Breast epithelium (tissue), 4 donors: ENCODE results near the gene EPPIN. TPM values are rescaled to one million over a fixed set of nuclear protein-coding genes. Genes with fewer than 3 reads are reported as not detected.

Experiments
- DNase-seq, 2 donors: peaks; one replicate each; pipeline ENCODE4 v3.0.0-alpha.2; 2019; ENCODE audit warnings: low spot score in 2 of 2
- H3K27ac ChIP-seq, 2 donors: fragments of 200-600 bp; sonication (generic) in 1 of 2; one replicate each; pipeline ENCODE4 v1.5.1; 2016 to 2019; ENCODE audit warnings: mild to moderate bottlenecking in 1 of 2
- H3K27me3 ChIP-seq, 2 donors: fragments of 200-600 bp; sonication (generic) in 1 of 2; one replicate each; pipeline versions ENCODE4 v1.5.1 to v1.6.0; 2017 to 2019; ENCODE audit warnings: control low read depth in 1 of 2, mild to moderate bottlenecking in 1 of 2
- H3K36me3 ChIP-seq: fragments of 200-600 bp; one replicate; pipeline ENCODE4 v1.5.1; 2019
- H3K4me1 ChIP-seq, 2 donors: fragments of 200-600 bp; sonication (generic); one replicate each; pipeline ENCODE4 v1.5.1; 2016 to 2019; ENCODE audit warnings: control low read depth in 1 of 2
- H3K4me3 ChIP-seq, 3 donors: fragments of 200-600 bp; sonication (generic); 1 replicate in 2 of 3; 2 replicates in 1 of 3; pipeline ENCODE4 v1.5.1; 2016 to 2019; ENCODE audit warnings: mild to moderate bottlenecking in 3 of 3, moderate library complexity in 2 of 3
- H3K9me3 ChIP-seq, 2 donors: fragments of 200-600 bp; sonication (generic) in 1 of 2; one replicate each; pipeline ENCODE4 v1.5.1; 2016 to 2019; ENCODE audit warnings: control low read depth in 1 of 2
- CTCF ChIP-seq, 3 donors: fragments of 450-650 bp; IDR thresholded peaks; one replicate each; pipeline ENCODE4 v1.5.1; 2016 to 2017; ENCODE audit warnings: antibody characterized with exemption in 3 of 3, mild to moderate bottlenecking in 3 of 3, moderate library complexity in 3 of 3
- POLR2A ChIP-seq: fragments of 450-650 bp; IDR thresholded peaks from one replicate; pipeline ENCODE4 v1.6.1; 2016; ENCODE audit warnings: antibody characterized with exemption, mild to moderate bottlenecking, moderate library complexity
- POLR2AphosphoS5 ChIP-seq, 3 donors: sonication (generic); formaldehyde crosslinking; IDR thresholded peaks; one replicate each; pipeline ENCODE4 v1.6.1; 2017; ENCODE audit warnings: antibody characterized with exemption in 3 of 3
- intact Hi-C: fragments of 100-400 bp; cut with DNase I; formaldehyde crosslinking; loops from one replicate; pipeline ENCODE4 v1.15.1; 2023; ENCODE audit warnings: low total_unique reads
- total RNA-seq, 3 donors: library from RNA; depleted of rRNA; stranded (reverse); fragments of >200 nt; gene quantifications; one replicate each; pipeline ENCODE4 v1.1.0, GENCODE V29; 2016

Gene EPPIN
- total RNA-seq, 3 donors from 2014 or later, result not detected

GRCh38 chr20:45539382-45539781, 7.8 kb downstream of the EPPIN start, which contains the start of gene WFDC6:
Gene WFDC6, minus strand, starts transcription at chr20:45539482. Its CDS starts 75 bp downstream, at chr20:45539407.
- Histone ChIP-seq H3K27me3 (peaks cover 0 to 6% of the 10 kb centered on the region in 2 donors), H3K9me3 (no peaks in the 10 kb centered on the region), H3K27ac (no peak within 1 kb of the TSS), H3K4me1 (no peaks in the 10 kb centered on the region), H3K4me3 (no peak within 1 kb of the TSS), H3K36me3 (no peaks in the 10 kb centered on the region)
- DNase-seq, result no peak
- no peak for TF ChIP-seq POLR2A
- TF ChIP-seq CTCF (IDR thresholded peaks at IDR 0.05), result no peak
- no peak for TF ChIP-seq POLR2AphosphoS5 (IDR thresholded peaks at IDR 0.05)
- intact Hi-C loops, result no loop called here

GRCh38 chr20:45538209-45538799, 8.9 kb downstream of the EPPIN start:
- Histone ChIP-seq H3K9me3 (no peaks in the 10 kb centered on the region), H3K4me3 (no peak overlapping the region), H3K27ac (no peak overlapping the region), H3K27me3 (peaks cover 0 to 6% of the 10 kb centered on the region in 2 donors), H3K4me1 (no peaks in the 10 kb centered on the region), H3K36me3 (no peaks in the 10 kb centered on the region)
- intact Hi-C loops, result no loop called here
- TF ChIP-seq POLR2AphosphoS5 (IDR thresholded peaks at IDR 0.05) (no peak), CTCF (IDR thresholded peaks at IDR 0.05) (no peak), POLR2A (no peak)
- DNase-seq, result no peak

GRCh38 chr20:45527294-45527693, 19.9 kb downstream of the EPPIN start:
- no peak for DNase-seq
- H3K9me3 ChIP-seq, result no peaks in the 10 kb centered on the region
- H3K27me3 ChIP-seq, result no peaks in the 10 kb centered on the region
- no peaks in the 10 kb centered on the region for H3K4me1 ChIP-seq
- intact Hi-C loops, result no loop called here
- TF ChIP-seq CTCF (IDR thresholded peaks at IDR 0.05) (no peak), POLR2AphosphoS5 (IDR thresholded peaks at IDR 0.05) (no peak), POLR2A (no peak)
- H3K4me3 ChIP-seq, result no peak overlapping the region
- no peaks in the 10 kb centered on the region for H3K36me3 ChIP-seq
- no peak overlapping the region for H3K27ac ChIP-seq

GRCh38 chr20:45523821-45524220, 23.4 kb downstream of the EPPIN start:
- H3K36me3 ChIP-seq, result no peaks in the 10 kb centered on the region
- intact Hi-C loops, result no loop called here
- no peaks in the 10 kb centered on the region for H3K27me3 ChIP-seq
- H3K9me3 ChIP-seq, result no peaks in the 10 kb centered on the region
- no peaks in the 10 kb centered on the region for H3K4me1 ChIP-seq
- TF ChIP-seq CTCF (IDR thresholded peaks at IDR 0.05) (no peak), POLR2A (no peak), POLR2AphosphoS5 (IDR thresholded peaks at IDR 0.05) (no peak)
- H3K27ac ChIP-seq, result no peak overlapping the region
- no peak for DNase-seq
- H3K4me3 ChIP-seq, result no peak overlapping the region

GRCh38 chr20:45518282-45518681, 28.9 kb downstream of the EPPIN start:
- Histone ChIP-seq H3K9me3 (no peaks in the 10 kb centered on the region), H3K27me3 (no peaks in the 10 kb centered on the region), H3K36me3 (no peaks in the 10 kb centered on the region), H3K27ac (peak overlapping the region; percentile 61 to 66), H3K4me1 (no peaks in the 10 kb centered on the region), H3K4me3 (no peak overlapping the region)
- peak in 1 of 2 donors; percentile 76 for DNase-seq
- TF ChIP-seq POLR2A (no peak), CTCF (IDR thresholded peaks at IDR 0.05) (no peak), POLR2AphosphoS5 (IDR thresholded peaks at IDR 0.05) (no peak)
- intact Hi-C loops, result no loop called here
